HG02884 (cell line): ENCODE results near the gene PPIL6.
"Not testable (repeated sequence)": the region's sequence is repeated elsewhere in the genome, so short reads cannot be mapped to it uniquely, and the experiment has no call there.

Experiments used
- ATAC-seq: cut with Tn5 transposase; IDR thresholded peaks from one replicate; pipeline ENCODE4 v1.9.1; 2021; ENCODE audit warnings: mild to moderate bottlenecking, moderate library complexity; ENCODE audit not compliant: unreplicated experiment

The PPIL6 gene

DNA sequence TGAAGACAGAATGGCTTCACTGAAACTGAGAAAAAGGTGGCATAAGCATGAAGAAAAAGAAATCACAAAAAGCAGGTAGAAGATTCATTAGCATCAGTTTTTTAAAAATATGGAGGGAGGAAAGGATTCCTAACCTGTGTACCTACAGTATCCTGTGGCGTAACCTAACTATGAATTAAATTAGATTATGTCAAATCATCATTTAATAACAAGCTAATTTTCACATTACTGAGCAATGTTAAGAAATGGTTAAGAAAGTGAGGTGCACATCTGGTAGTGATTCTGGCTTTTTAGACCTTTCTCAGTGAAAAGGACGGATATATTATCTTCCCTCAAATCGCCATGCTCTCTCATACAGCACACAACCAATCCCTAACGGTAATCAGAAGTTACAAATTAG, 70.7 kb downstream of the PPIL6 start:
- ATAC-seq: no peak

DNA sequence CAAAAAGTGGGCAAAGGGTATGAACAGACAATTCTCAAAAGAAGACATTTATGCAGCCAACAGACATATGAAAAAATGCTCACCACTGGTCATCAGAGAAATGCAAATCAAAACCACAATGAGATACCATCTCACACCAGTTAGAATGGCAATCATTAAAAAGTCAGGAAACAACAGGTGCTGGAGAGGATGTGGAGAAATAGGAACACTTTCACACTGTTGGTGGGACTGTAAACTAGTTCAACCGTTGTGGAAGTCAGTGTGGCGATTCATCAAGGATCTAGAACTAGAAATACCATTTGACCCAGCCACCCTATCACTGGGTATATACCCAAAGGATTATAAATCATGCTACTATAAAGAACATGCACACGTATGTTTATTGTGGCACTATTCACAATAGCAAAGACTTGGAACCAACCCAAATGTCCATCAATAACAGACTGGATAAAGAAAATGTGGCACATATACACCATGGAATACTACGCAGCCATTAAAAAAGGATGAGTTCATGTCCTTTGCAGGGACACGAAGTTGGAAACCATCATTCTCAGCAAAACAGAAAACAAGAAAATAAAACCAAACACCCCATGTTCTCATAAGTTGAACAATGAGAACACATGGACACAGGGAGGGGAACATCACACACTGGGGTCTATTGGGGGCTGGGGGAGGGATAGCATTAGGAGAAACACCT, 75.9 kb downstream of the PPIL6 start:
- ATAC-seq: not testable (repeated sequence)

DNA sequence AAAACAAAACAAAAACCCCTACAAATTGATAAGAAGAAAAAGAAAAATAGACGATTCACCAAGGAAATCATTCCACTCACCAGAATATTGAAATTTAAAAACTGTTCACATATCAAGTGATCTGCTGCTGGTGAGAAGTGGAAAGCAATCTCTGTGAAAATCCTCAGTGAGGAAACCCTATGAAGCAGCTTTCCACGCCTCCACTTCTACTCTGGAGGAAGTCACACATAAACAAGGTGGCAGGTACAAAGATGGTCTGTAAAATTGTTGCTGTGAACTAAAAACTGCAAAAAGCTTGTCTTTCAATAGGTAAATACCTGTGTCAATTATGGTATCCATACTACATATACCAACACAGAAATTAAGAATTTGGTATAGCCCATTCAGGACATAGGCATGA, 76.7 kb downstream of the PPIL6 start:
- no peak for ATAC-seq

DNA sequence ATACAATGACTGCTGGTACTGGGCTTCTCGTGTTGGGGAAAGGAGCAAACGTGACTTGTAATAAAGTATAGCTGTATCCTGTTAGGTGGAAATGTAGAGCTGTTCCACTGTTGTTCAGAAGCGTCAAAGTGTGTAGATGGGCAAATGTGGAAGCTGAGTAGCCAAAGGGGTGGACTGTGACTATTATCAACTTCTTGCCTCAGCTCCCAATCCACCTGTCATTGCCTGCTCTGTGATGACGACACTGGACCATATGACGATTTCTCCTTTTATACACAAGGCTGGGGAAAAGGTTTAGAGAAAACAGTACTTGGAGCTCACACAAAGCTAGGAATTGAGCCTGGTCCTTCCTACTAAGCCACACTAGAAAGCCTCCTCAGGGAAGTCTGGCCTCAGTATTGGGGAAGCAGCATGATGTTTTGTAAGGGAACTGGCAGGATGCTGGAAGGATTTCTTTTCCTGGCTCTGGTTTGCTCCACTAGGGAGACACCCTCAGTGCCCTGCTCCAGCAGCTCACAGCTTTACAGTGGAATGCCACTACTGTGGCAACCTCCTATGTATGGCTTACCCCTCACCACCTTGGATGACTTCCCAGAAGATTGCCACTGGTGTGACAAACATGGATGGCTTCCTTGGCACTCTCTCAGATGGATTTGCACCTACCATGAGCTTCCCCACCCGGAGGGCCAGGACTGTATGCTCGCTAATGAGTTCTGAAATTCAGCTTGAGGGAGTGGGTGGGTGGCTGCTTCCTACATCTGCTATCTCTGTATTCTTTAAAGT, 78.1 kb downstream of the PPIL6 start:
- no peak for ATAC-seq

DNA sequence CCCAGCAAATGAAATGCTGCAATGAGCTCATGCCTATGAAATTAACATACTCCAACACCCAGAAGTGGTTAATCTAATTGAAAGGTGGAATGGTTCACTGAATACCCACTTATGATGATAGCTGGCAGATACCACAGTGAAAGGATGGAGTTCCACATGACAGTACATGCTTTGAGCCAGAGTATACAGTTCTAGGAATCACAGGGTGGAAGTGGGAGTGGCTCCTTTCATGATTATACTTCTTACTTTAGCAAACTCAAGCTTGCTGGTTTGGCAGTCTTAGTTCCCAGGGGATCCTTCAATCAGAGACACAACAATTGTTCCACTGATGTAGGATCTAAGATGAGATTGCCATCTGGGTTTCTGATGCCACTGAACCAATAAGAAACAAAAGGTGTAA, 79.6 kb downstream of the PPIL6 start:
- ATAC-seq: no peak

DNA sequence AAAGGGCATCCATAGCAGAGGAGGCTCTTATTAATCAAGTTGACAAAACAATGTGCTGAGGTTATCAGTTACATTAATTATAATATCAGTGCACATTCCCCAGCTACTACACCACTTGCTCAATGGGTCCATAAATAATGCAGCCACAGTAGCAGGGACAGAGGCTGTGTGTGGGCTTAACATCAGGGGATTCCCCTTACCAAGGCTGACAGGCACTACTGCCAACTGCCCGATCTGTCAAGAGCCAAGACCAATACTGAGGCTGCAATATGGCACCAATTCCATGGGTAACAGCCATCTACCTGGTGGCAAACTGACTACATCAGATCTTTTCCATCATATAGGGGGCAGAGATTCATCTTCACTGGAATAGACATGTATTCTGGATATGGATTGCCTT, 80.1 kb downstream of the PPIL6 start:
- no peak for ATAC-seq

DNA sequence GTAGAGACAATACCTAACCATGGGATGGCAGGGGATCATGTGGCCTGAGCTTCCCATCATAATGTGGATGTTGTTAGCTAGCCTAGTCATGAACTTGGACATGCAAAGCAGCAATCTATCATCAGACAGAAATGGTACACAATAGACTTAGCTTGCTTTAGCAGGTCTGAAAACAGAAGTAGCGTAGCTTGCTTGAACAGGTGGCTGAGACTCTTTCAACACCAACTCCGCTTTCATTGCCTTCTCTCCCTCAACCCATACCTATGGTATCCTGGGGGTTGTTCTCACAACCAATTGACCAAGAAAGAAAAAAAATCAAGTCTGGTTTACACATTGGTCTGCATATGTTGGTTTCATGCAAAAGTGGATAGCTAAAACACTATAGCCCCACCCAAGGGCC, 81.2 kb downstream of the PPIL6 start:
- ATAC-seq: no peak

DNA sequence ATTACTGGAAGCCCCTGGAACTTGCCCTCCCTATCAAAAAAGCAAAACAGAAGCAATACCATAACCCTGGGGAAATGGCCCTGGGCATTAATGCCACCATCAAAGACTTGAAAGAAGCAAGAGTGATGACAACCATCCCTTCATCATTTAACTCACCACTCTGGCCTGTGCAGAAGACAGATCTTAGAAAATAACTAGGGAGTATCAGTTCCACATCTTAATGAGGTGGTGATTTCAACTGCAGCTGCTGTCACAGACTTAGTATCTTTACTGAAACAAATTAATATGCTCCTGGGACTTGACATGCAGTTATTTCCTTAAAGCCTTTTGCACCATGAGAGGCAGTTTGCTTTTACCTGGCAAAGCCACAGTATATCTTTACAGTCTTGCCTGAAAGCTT, 82.2 kb downstream of the PPIL6 start:
- ATAC-seq: no peak

DNA sequence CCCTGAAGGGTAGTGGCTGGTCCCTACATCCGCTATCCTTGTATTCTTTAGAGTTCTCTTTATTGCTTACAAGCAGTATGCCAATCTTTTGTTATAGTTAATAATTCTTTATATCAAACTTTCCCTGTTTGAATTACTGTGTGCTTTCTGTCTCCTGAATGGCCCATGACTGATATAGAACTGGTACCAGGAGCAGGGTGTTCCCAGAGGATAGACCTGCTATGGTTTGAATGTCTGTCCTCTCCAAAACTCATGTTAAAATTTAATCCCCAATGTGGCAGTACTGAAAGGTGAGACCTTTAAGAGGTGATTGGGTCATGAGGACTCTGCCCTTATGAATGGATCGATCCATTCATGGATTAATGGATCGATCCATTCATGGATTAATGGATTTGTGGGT, 84.2 kb downstream of the PPIL6 start:
- ATAC-seq: no peak

DNA sequence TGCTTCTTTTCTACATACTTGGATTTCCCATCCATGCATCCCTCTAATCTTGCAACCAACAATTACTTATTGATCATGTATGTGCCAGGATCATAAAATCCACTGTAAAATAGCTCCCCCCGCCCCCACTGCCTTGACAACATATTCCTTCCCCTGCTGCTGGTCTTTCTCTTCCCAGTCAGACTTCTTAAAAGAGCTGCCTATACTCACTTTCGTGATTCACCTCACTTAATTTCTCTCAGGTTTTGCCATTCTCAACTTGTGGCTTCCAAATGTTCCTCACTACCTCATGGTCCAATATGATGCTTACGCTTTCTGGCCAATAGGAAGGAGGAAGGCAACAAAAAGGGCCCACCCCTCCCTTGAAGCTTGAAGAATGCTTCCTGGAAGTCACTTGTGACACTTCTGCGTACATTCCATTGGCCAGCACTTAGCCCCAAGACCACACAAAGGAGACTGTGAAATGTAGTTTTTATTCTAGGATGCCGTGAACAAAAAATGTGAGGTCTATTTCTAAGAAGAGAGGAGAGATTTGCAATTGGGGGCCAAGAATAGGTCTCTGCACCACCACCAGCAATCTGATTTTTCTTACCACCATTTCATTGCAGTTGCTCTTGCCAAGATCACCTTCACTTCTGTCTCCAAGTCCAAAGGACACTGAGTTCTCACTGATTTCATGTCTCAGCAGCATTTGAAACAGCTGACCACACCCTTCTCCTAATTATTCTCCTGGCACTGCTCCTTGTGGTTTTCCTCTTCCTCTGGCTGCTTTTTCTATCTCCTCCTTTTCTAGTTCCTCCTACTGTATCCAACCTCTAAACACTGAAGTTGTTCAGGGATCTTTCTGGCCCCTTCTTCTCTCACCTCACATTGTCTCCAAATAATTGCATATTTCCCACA, 88.9 kb downstream of the PPIL6 start:
- no peak for ATAC-seq

DNA sequence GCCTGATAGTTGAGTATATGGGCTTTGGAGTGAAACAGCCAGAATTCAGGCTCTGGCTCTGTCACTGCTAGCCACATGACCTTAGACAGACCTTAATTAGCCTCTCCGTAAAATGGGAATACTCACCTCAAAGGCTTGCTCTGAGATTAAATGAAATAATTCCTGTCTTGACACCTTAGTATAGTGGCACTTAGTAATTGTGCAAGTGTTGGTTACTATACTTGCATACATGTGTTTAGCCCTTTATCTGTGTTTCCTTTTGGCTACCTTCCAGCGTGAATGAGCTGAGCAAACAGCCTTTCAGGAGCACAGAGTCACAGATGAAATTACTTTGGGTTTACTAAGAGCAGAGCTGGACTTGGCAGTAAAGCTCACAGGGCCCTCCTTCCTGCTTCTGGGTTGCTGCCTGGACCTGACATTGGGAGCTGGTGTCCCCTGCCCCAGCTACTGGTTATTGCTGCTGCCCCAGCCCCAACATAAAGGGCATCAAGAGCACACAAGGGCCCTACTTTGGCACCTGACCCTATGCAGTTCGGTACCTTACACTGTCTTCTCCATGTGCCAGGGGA, 90.9 kb downstream of the PPIL6 start:
- ATAC-seq: no peak

DNA sequence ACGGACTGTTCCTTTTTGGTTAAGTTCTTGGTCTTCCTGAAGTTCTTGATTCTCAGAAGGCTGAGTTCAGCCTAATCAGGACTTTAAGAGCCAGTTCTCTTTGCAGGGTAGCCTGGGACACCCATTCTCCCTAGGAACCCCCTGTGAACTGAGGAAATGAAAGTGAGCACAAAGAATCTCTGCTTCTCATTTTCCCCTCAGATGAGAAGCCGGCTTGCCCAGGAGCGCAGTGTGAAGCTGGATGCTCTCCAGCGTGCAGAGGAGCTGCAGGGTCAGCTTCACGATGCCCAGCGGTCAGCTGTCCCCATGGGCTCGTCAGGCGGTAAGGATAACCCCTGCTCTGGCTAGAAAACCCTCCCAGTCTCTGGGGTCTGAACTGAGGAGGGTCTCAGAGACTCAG, 92.2 kb downstream of the PPIL6 start:
- no peak for ATAC-seq

DNA sequence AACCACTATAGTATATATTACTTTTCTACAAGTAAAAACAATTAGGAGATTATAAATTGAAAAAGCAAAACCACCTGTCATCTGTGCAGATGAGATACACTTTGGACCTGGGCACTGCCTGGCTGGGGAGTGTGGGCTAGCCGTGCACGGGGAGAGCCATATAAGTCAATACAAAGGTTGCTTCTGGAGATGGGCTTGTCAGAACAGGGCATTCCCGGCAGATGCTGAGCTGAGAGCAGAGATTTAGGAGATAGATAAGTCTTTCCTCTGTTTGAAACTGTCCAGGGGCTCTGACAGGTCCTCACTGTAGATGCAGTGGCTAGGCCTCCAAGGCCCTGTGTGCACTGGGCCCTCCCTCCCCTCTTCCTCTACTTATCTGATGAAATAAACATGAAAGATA, 92.6 kb downstream of the PPIL6 start:
- no peak for ATAC-seq

DNA sequence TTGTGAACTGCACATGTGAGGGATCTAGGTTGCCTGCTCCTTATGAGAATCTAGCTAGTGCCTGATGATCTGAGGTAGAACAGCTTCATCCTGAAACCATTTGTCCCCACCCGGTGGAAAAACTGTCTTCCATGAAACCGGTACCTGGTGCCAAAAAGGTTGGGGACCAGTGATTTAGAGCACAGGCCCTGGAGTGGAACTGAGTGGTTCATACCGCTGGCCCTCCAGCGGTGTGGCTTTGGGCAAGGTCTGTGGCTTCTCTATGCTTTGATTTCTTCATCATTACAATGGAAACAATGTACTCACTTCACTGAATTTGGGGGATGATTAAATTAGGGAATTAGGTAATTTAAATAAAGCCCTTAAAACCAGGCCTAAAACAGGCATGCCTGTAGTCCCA, 94.4 kb downstream of the PPIL6 start:
- no peak for ATAC-seq

DNA sequence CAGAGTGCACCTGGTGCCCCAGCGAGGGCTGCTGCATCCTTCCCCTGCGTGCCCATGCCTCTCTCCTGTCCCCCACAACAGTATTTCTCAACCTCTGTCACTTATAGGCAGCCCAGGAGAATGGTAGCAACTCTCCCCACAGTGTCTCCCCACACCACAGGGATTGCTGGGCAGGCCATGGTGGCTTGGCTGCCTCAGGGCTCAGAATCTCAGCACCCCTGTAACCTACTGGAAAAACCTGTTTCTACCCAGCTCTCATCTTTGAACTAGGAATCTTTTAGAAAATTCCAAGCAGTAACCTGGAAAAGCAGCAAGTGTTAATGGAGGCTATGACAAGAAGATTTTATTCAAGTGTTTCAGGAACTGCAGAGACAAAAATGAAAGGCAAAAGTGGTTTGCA, 96.2 kb downstream of the PPIL6 start:
- no peak for ATAC-seq

DNA sequence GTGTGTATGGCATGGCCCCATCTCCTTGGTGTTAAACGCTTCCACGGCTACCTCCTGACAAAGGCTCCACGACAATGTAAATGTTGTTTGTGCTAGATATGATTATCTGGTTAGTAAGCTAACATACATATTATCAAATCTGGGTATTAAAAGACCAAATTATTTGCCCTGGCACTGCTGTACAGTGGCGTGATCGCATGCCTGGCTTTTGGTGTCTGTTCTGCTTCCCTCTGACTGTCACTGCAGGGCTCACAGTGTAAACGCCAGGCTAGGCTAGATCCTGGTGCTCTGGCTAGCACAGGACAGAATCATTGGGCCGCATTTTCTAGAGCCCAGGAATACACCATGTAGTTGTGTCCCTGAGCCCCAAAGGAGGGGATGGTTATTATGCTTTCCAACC, 96.9 kb downstream of the PPIL6 start:
- ATAC-seq: no peak

DNA sequence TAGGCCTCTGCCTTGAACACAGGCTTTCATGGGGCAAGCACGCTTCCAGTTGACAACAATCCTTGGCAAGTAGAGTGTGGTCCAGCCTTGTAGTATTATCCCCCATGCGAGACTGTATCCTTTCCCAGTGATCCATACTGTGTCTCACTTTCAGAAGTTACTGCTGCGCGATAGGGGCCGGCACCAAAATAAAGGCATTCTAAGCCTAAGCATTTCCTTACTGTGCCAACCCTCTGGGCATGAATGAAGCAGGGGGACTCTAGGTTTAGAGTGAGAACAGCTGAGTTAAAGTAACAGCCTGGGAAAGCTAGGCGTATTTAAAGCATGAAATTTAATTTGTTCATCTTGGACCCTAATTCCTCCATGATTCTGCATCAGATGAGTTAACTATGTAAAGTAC, 97.5 kb downstream of the PPIL6 start:
- ATAC-seq: no peak

DNA sequence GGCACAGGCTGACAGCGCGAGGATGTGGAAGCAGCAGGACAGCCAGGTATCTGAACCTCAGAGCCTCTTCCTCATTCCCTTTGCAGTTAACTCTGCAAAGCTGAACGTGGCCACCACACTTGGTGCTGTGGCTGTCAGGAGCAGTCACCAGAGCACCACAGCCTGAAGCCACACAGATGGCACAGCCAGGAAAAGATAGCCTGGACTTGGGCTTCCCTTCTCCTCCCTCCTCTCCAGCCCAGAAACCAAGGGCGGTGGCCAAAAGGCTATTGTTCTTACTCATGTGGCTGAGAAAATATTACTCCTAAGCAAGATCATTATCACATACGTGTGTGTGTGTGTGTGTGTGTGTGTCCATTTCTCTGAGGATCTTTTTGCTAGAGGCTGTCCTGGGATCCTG, 97.9 kb downstream of the PPIL6 start:
- ATAC-seq: no peak

DNA sequence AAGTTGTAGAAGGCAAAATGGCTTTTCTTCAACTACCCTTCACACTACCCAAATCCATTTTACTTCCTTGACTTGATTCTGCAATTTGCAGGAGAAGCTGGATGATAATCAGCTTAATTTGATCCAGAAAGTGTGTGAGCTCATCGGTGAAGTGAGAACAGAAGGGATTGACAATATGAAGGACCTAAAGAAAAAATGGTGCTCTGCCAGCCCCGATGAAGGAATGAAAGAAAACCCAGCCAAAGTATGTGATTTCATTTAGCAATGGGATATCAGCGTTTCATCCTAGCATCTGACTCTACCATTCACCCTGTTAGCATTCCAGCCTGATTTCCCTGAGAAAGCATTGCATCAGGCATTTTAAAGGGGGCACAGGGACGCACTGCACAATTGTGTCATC, 99.6 kb downstream of the PPIL6 start:
- no peak for ATAC-seq
